ENCODE measurements around the gene ALDH4A1.

DNA sequence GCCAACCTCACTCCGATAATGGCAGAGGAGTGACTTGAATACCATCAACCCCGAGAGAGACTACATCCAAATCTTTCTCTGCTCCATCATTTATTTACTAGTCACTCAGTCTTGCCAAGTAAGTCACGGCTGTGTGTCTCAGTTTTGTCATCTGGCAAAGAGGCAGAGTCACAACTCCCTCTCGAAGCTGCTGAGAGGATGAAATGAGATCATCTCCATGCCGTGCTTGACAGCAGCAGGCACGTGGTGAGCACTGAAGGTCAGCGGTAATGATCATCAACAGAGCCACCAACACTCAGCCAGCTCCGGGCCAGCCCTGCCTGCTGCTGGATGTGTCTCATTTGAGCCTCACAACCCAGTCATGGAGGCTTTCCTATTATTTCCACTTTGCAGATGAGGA lies 19.9 kb downstream of the ALDH4A1 start:
- TF ChIP-seq FOXM1 (IDR thresholded peaks at IDR 0.05; ENCODE audit: low read depth, low read length) = no peak
- TF ChIP-seq, protein P1, sequence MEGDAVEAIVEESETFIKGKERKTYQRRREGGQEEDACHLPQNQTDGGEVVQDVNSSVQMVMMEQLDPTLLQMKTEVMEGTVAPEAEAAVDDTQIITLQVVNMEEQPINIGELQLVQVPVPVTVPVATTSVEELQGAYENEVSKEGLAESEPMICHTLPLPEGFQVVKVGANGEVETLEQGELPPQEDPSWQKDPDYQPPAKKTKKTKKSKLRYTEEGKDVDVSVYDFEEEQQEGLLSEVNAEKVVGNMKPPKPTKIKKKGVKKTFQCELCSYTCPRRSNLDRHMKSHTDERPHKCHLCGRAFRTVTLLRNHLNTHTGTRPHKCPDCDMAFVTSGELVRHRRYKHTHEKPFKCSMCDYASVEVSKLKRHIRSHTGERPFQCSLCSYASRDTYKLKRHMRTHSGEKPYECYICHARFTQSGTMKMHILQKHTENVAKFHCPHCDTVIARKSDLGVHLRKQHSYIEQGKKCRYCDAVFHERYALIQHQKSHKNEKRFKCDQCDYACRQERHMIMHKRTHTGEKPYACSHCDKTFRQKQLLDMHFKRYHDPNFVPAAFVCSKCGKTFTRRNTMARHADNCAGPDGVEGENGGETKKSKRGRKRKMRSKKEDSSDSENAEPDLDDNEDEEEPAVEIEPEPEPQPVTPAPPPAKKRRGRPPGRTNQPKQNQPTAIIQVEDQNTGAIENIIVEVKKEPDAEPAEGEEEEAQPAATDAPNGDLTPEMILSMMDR (IDR thresholded peaks at IDR 0.05 in 2 of 3, conservative IDR thresholded peaks at IDR 0.05 in 1 of 3; ENCODE audit: control insufficient read depth in 2 of 3, extremely low read depth in 1 of 3, insufficient read depth in 1 of 3, low read depth in 3 of 3, low read length in 3 of 3) = no peak
- TF ChIP-seq ZNF207 (IDR thresholded peaks at IDR 0.05; ENCODE audit: borderline replicate concordance) = no peak
- no peak for TF ChIP-seq ZZZ3 (IDR thresholded peaks at IDR 0.05; ENCODE audit: control insufficient read depth, insufficient read length, low read depth)
- no peak for TF ChIP-seq HCFC1 (IDR thresholded peaks at IDR 0.05; ENCODE audit: low read length)
- no peak for TF ChIP-seq YY1 (IDR thresholded peaks at IDR 0.05; ENCODE audit: low read depth, low read length)
- TF ChIP-seq EP300 (IDR thresholded peaks at IDR 0.05; ENCODE audit: borderline replicate concordance in 1 of 2, control insufficient read depth in 1 of 2, low read depth in 2 of 2, low read length in 2 of 2) = no peak
